K562 (cell line): Measurements from ENCODE around the gene LIPE. TPM values are rescaled to one million over a fixed set of nuclear protein-coding genes. Genes with fewer than 3 reads are reported as not detected.

Source experiments
- ATAC-seq: fragments of 200-7000 bp; cut with Tn5 transposase; 3 replicates; pipeline ENCODE4 v1.9.1; 2020; ENCODE audit warnings: moderate library complexity
- BruUV-seq: library from RNA; stranded (reverse); fragments of 400-500 nt; replicated peaks from 2 replicates; lab custom pipeline; 2021; lab: Mats Ljungman, UMichigan
- CTCF ChIA-PET: fragments of 300-600 bp; formaldehyde crosslinking; extraction: SDS; loops from one replicate; lab custom pipeline; 2021; ENCODE audit warnings: low intra/inter-chr PET ratio; lab: Yijun Ruan, JAX
- POLR2A ChIA-PET: fragments of 300-600, 350-650 bp; sonication (Branson Sonifier 250); formaldehyde crosslinking; extraction: SDS; loops from one replicate; lab custom pipeline; 2021; ENCODE audit warnings: antibody characterized with exemption, inconsistent platforms; lab: Yijun Ruan, JAX
- DNase-seq, 4 experiments: peaks; one replicate each; pipeline versions ENCODE4 v3.0.0 to v3.0.0-alpha.2; 2011 to 2018; ENCODE audit warnings: low spot score in 3 of 4, mixed read lengths in 3 of 4; ENCODE audit errors: extremely low read depth in 1 of 4
- FAIRE-seq: peaks from 2 replicates; lab custom pipeline; 2011; peaks lifted over from hg19 to GRCh38; lab: Jason Lieb, UNC
- H2AFZ ChIP-seq: 2 replicates; pipeline ENCODE4 v1.6.0; 2011; ENCODE audit warnings: low read depth, low read length, control low read depth, inconsistent platforms
- H3K27ac ChIP-seq: fragments of 200-600 bp; 3 replicates; pipeline ENCODE4 v1.8.0; 2011; ENCODE audit warnings: low read depth, mild to moderate bottlenecking, control low read depth, inconsistent platforms, low read length, moderate library complexity, mixed read lengths; ENCODE audit errors: extremely low read depth
- H3K27me3 ChIP-seq, 2 experiments: fragments of 300-600 bp in 1 of 2; 2 replicates in 1 of 2; 3 replicates in 1 of 2; pipeline versions ENCODE4 v1.6.0 to v1.8.0; 2011; ENCODE audit warnings: inconsistent platforms in 2 of 2, low read length in 2 of 2, mild to moderate bottlenecking in 1 of 2, mixed read lengths in 1 of 2, moderate library complexity in 1 of 2; ENCODE audit not compliant: control insufficient read depth in 2 of 2, insufficient read depth in 2 of 2
- H3K36me3 ChIP-seq: fragments of 300-600 bp; 3 replicates; pipeline ENCODE4 v1.8.0; 2011; ENCODE audit warnings: mild to moderate bottlenecking, low read length, inconsistent platforms; ENCODE audit not compliant: control insufficient read depth, insufficient read depth
- H3K4me1 ChIP-seq, 2 experiments: fragments of 200-600 bp in 1 of 2; replicated peaks in 1 of 2; 2 replicates in 1 of 2; 3 replicates in 1 of 2; pipeline versions ENCODE4 v1.5.1 to v1.8.0; 2011; ENCODE audit warnings: inconsistent platforms in 2 of 2, low read length in 2 of 2, mild to moderate bottlenecking in 1 of 2, mixed read lengths in 1 of 2, moderate library complexity in 1 of 2; ENCODE audit not compliant: control insufficient read depth in 2 of 2, insufficient read depth in 2 of 2
- H3K4me2 ChIP-seq: 2 replicates; pipeline ENCODE4 v1.6.1; 2011; ENCODE audit warnings: low read length, control low read depth, inconsistent platforms, mixed read lengths; ENCODE audit not compliant: insufficient read depth
- H3K4me3 ChIP-seq: fragments of 200-600 bp; sonication (generic), shearing (Covaris generic); 2 replicates; pipeline ENCODE4 v1.5.1; 2016; ENCODE audit warnings: control low read depth, inconsistent platforms
- H3K79me2 ChIP-seq: fragments of 200-600 bp; 3 replicates; pipeline ENCODE4 v1.8.0; 2011; ENCODE audit warnings: low read length, inconsistent platforms; ENCODE audit not compliant: control insufficient read depth, insufficient read depth
- H3K9ac ChIP-seq, 2 experiments: 2 replicates each; pipeline versions ENCODE4 v1.6.0 to v1.6.1; 2011; ENCODE audit warnings: low read depth in 2 of 2, low read length in 2 of 2, control low read depth in 1 of 2, inconsistent platforms in 1 of 2, mild to moderate bottlenecking in 1 of 2, mixed read lengths in 1 of 2; ENCODE audit not compliant: insufficient read depth in 1 of 2
- H3K9me1 ChIP-seq: one replicate; pipeline ENCODE4 v1.6.0; 2011; ENCODE audit warnings: inconsistent platforms, mild to moderate bottlenecking, low read length, moderate library complexity; ENCODE audit not compliant: control insufficient read depth, insufficient read depth
- H3K9me3 ChIP-seq: replicated peaks from 2 replicates; pipeline ENCODE4 v1.5.1; 2011; ENCODE audit warnings: low read depth, low read length, inconsistent platforms; ENCODE audit not compliant: control insufficient read depth, insufficient read depth
- H4K20me1 ChIP-seq: replicated peaks from 2 replicates; pipeline ENCODE4 v1.6.1; 2011; ENCODE audit warnings: low read length, inconsistent platforms, mixed read lengths; ENCODE audit not compliant: control insufficient read depth, insufficient read depth
- CCNT2 ChIP-seq: IDR thresholded peaks from 2 replicates; pipeline ENCODE4 v1.6.1; 2011; ENCODE audit warnings: borderline replicate concordance, low read depth, mild to moderate bottlenecking, moderate library complexity, mixed read lengths, low read length; ENCODE audit not compliant: insufficient read length; ENCODE audit errors: extremely low read depth
- LARP7 ChIP-seq: fragments of 450-650 bp; IDR thresholded peaks from 2 replicates; pipeline ENCODE4 v1.6.1; 2016
- NR2C2 ChIP-seq, 2 experiments: fragments of 200-800 bp in 1 of 2; sonication (Bioruptor generic) in 1 of 2; sonication (generic) in 1 of 2; formaldehyde crosslinking in 1 of 2; IDR thresholded peaks; 2 replicates each; pipeline versions ENCODE4 v1.6.1 to v1.8.0; 2016 to 2022; ENCODE audit warnings: mild to moderate bottlenecking in 1 of 2, missing compliant biosample characterization in 1 of 2, missing genetic modification characterization in 1 of 2, missing genetic modification reagents in 1 of 2
- PCBP1 ChIP-seq: fragments of 200-400 bp; formaldehyde crosslinking; IDR thresholded peaks from 2 replicates; pipeline ENCODE4 v1.6.1; 2018; ENCODE audit warnings: mild to moderate bottlenecking, low read depth, low read length; ENCODE audit not compliant: poor library complexity, severe bottlenecking
- PPARD ChIP-seq: fragments of 250-450 bp; sonication (Bioruptor Pico); IDR thresholded peaks from 2 replicates; pipeline ENCODE4 v1.8.0; 2022; ENCODE audit warnings: inconsistent platforms, mild to moderate bottlenecking, moderate library complexity
- REST ChIP-seq, 2 experiments: fragments of 450-650 bp; formaldehyde crosslinking in 1 of 2; IDR thresholded peaks; 2 replicates each; pipeline versions ENCODE4 v1.4.0 to v1.6.1; 2014 to 2020; ENCODE audit warnings: mild to moderate bottlenecking in 2 of 2, borderline replicate concordance in 1 of 2, low read depth in 1 of 2
- ZNF551 ChIP-seq: fragments of 250-450 bp; sonication (Bioruptor Pico); IDR thresholded peaks from 2 replicates; pipeline ENCODE4 v1.5.0; 2021; ENCODE audit warnings: mild to moderate bottlenecking, moderate library complexity
- WGBS: fragments of 100-300 bp; shearing (Covaris generic); methylation state at CpG from one replicate; pipeline ENCODE4 v1.1.6; 2016; ENCODE audit warnings: low coverage, mixed read lengths; ENCODE audit not compliant: insufficient coverage; ENCODE audit errors: missing lambda C conversion rate; 5-methylcytosine and 5-hydroxymethylcytosine counted together
- in situ Hi-C: fragments of 300-500 bp; cut with MboI; formaldehyde crosslinking; loops from 4 replicates; pipeline ENCODE4 v1.15.0; 2018; ENCODE audit warnings: inconsistent platforms, mixed read lengths
- intact Hi-C: fragments of 100-400 bp; cut with micrococcal nuclease; formaldehyde crosslinking; loops from 2 replicates; pipeline ENCODE4 v1.14.2; 2022
- polyA plus RNA-seq, 8 experiments: library from polyadenylated mRNA; depleted of rRNA in 4 of 8; stranded (reverse) in 5 of 8; unstranded in 3 of 8; fragments of >200 nt; fragmentation: Nextera tagmentation in 2 of 8; fragmentation: Illumina TruSeq in 1 of 8; extraction: Ambion mirVana in 2 of 8; extraction: Trizol in 1 of 8; gene quantifications; 2 replicates each; pipeline versions ENCODE4 v1.2.1 to v1.2.3, GENCODE V29; 2011 to 2014; ENCODE audit warnings: inconsistent platforms in 1 of 8, missing spikeins in 1 of 8
- total RNA-seq, 7 experiments: library from RNA; depleted of rRNA in 6 of 7; stranded (reverse); fragments of >200 nt in 6 of 7; fragmentation: Illumina TruSeq in 2 of 7; extraction: Trizol in 2 of 7; gene quantifications; 2 replicates each; pipeline versions ENCODE4 v1.2.1 to v1.2.3, GENCODE V29; 2011 to 2021; ENCODE audit warnings: low replicate concordance in 1 of 7

LIPE gene
- total and polyA plus RNA-seq, 9 of the 15 experiments (the other 6 are each of a cell fraction or from before 2014, with no cell fraction given) = 0.22 TPM; not detected in 8

- peak; percentile 84 for FAIRE-seq
- no peak for TF ChIP-seq PCBP1
- TF ChIP-seq LARP7 = no peak
- TF ChIP-seq CCNT2 = peak; percentile 31
- peak; percentile 50; the same call in 1 of the 2 replicates for TF ChIP-seq REST (IDR thresholded peaks at IDR 0.05; ENCODE audit: borderline replicate concordance)
- TF ChIP-seq REST (CRISPR knock-in tag; IDR thresholded peaks at IDR 0.05; ENCODE audit: low read depth) = no peak
- TF ChIP-seq NR2C2 (CRISPR knock-in tag; IDR thresholded peaks at IDR 0.05) = no peak
- TF ChIP-seq NR2C2 (tag; IDR thresholded peaks at IDR 0.05) = 0 out of 2 replicates have a peak, but pooled peaks have one; percentile 16
- no peak for TF ChIP-seq PPARD (CRISPR knock-in tag)
- TF ChIP-seq ZNF551 (CRISPR knock-in tag) = no peak
Observed at GRCh38 chr19:42401365-42402303, 25.6 kb downstream of the LIPE start.

More at GRCh38 chr19:42401365-42402303, 25.6 kb downstream of the LIPE start:
- 32% methylated on average over 44 of the region's 80 CpGs for WGBS
- peak; percentile 59 for ATAC-seq
- H3K36me3 ChIP-seq = no peaks in the 10 kb centered on the region
- in situ Hi-C loops = no loop called here
- peaks cover 0 to 9% of the 10 kb centered on the region in 2 experiments; a peak in 3 of 5 replicates for H3K27me3 ChIP-seq
- peaks cover 6% of the 10 kb centered on the region; the same call in 1 of the 3 replicates for H3K79me2 ChIP-seq
- H2AFZ ChIP-seq = 0 out of 2 replicates have a peak overlapping the region, but pooled peaks have one; percentile 43
- peaks cover 5% of the 10 kb centered on the region for H3K9me1 ChIP-seq
- BruUV-seq = no TSS peak
- H3K4me3 ChIP-seq = no peak overlapping the region; the same call in 1 of the 2 replicates
- H3K4me1 ChIP-seq = peaks cover 5 to 30% of the 10 kb centered on the region in 2 experiments; a peak in 3 of 5 replicates
- ChIA-PET POLR2A (interaction anchor here (0.6 to 0.9 kb wide), 2 partner anchors 23 to 162 kb away, joined by 3 to 4 read pairs; no protein-coding TSS in a partner anchor), CTCF (interaction anchor here (1.4 to 1.7 kb wide), 2 partner anchors 268 to 293 kb away, joined by 11 to 16 read pairs; no protein-coding TSS in a partner anchor)
- H3K4me2 ChIP-seq = peak overlapping the region; percentile 35; the same call in 1 of the 2 replicates
- peak overlapping the region in 1 of 2 experiments; percentile 79; a peak in 2 of 4 replicates for H3K9ac ChIP-seq
- no peak overlapping the region for H3K27ac ChIP-seq
- intact Hi-C loops = no loop called here
- peak; percentile 76 to 85 (median 81) for DNase-seq
- H4K20me1 ChIP-seq = peaks cover 7% of the 10 kb centered on the region
- no peaks in the 10 kb centered on the region for H3K9me3 ChIP-seq
